H9 (cell line): ENCODE measurements around the gene ISG20. TPM values are rescaled to one million over a fixed set of nuclear protein-coding genes. Genes with fewer than 3 reads are reported as not detected.

ENCODE experiments used
- DNase-seq: peaks from one replicate; pipeline ENCODE4 v3.0.0-alpha.2; 2017
- H2AFZ ChIP-seq: one replicate; pipeline ENCODE4 v1.6.1; 2013; ENCODE audit warnings: mild to moderate bottlenecking, low read length, control low read depth, moderate library complexity
- H2AK5ac ChIP-seq: 2 replicates; pipeline ENCODE4 v1.6.1; 2013; ENCODE audit warnings: low read length, control low read depth, mixed read lengths; ENCODE audit not compliant: insufficient read length
- H2BK120ac ChIP-seq: one replicate; pipeline ENCODE4 v1.6.1; 2013; ENCODE audit warnings: low read depth, mild to moderate bottlenecking, low read length, control low read depth, inconsistent platforms; ENCODE audit not compliant: poor library complexity, severe bottlenecking
- H2BK12ac ChIP-seq: 2 replicates; pipeline ENCODE4 v1.6.1; 2013; ENCODE audit warnings: low read length, control low read depth, mixed read lengths, low read depth; ENCODE audit not compliant: insufficient read length
- H2BK15ac ChIP-seq: 2 replicates; pipeline ENCODE4 v1.6.1; 2013; ENCODE audit warnings: low read depth, low read length, control low read depth
- H2BK20ac ChIP-seq: one replicate; pipeline ENCODE4 v1.6.1; 2013; ENCODE audit warnings: low read depth, mild to moderate bottlenecking, low read length, control low read depth, inconsistent platforms; ENCODE audit not compliant: poor library complexity, severe bottlenecking
- H2BK5ac ChIP-seq: 2 replicates; pipeline ENCODE4 v1.6.1; 2013; ENCODE audit warnings: low read length, control low read depth, mixed read lengths; ENCODE audit not compliant: insufficient read length
- H3K14ac ChIP-seq: 2 replicates; pipeline ENCODE4 v1.6.1; 2013; ENCODE audit warnings: low read length, control low read depth; ENCODE audit not compliant: insufficient read depth
- H3K18ac ChIP-seq: 2 replicates; pipeline ENCODE4 v1.6.1; 2013; ENCODE audit warnings: low read depth, mild to moderate bottlenecking, mixed read lengths, low read length, control low read depth; ENCODE audit not compliant: insufficient read length
- H3K23ac ChIP-seq: 2 replicates; pipeline ENCODE4 v1.6.1; 2013; ENCODE audit warnings: low read length, control low read depth, mixed read lengths, low read depth; ENCODE audit not compliant: insufficient read length
- H3K23me2 ChIP-seq: 2 replicates; pipeline ENCODE4 v1.6.1; 2013; ENCODE audit warnings: low read depth, mild to moderate bottlenecking, mixed read lengths, low read length, control low read depth; ENCODE audit not compliant: insufficient read length, poor library complexity, severe bottlenecking
- H3K27ac ChIP-seq: 2 replicates; pipeline ENCODE4 v1.5.1; 2013; ENCODE audit warnings: low read length, control low read depth, mixed read lengths, low read depth; ENCODE audit not compliant: insufficient read length
- H3K27me3 ChIP-seq: 2 replicates; pipeline ENCODE4 v1.6.1; 2013; ENCODE audit warnings: low read length, control low read depth, inconsistent platforms; ENCODE audit not compliant: insufficient read depth
- H3K4ac ChIP-seq: 2 replicates; pipeline ENCODE4 v1.6.1; 2013; ENCODE audit warnings: low read depth, mild to moderate bottlenecking, control low read depth, inconsistent platforms, low read length, moderate library complexity
- H3K4me1 ChIP-seq: 2 replicates; pipeline ENCODE4 v1.6.1; 2013; ENCODE audit warnings: low read length, control low read depth, inconsistent platforms; ENCODE audit not compliant: insufficient read depth
- H3K4me2 ChIP-seq: 2 replicates; pipeline ENCODE4 v1.6.1; 2013; ENCODE audit warnings: low read length, control low read depth, mixed read lengths; ENCODE audit not compliant: insufficient read length, insufficient read depth
- H3K56ac ChIP-seq: 2 replicates; pipeline ENCODE4 v1.6.1; 2013; ENCODE audit warnings: low read depth, mild to moderate bottlenecking, mixed read lengths, low read length, control low read depth; ENCODE audit not compliant: insufficient read length
- H3K79me1 ChIP-seq: 2 replicates; pipeline ENCODE4 v1.6.1; 2013; ENCODE audit warnings: low read depth, mild to moderate bottlenecking, moderate library complexity, low read length, control low read depth, inconsistent platforms; ENCODE audit not compliant: insufficient read depth, poor library complexity, severe bottlenecking
- H3K79me2 ChIP-seq: 2 replicates; pipeline ENCODE4 v1.6.1; 2013; ENCODE audit warnings: low read length, control low read depth, inconsistent platforms; ENCODE audit not compliant: insufficient read depth
- H3K9ac ChIP-seq: 2 replicates; pipeline ENCODE4 v1.6.1; 2013; ENCODE audit warnings: low read length, control low read depth, mixed read lengths; ENCODE audit not compliant: insufficient read length; ENCODE audit errors: extremely low read depth
- H3K9me3 ChIP-seq: one replicate; pipeline ENCODE4 v1.6.1; 2013; ENCODE audit warnings: low read depth, low read length, inconsistent platforms; ENCODE audit not compliant: control insufficient read depth
- H3T11ph ChIP-seq: one replicate; pipeline ENCODE4 v1.6.1; 2013; ENCODE audit warnings: mild to moderate bottlenecking, low read length, control low read depth, inconsistent platforms
- H4K20me1 ChIP-seq: one replicate; pipeline ENCODE4 v1.6.1; 2013; ENCODE audit not compliant: control insufficient read depth, insufficient read length, insufficient read depth
- H4K5ac ChIP-seq: 2 replicates; pipeline ENCODE4 v1.6.1; 2013; ENCODE audit warnings: low read depth, mild to moderate bottlenecking, mixed read lengths, low read length, control low read depth; ENCODE audit not compliant: insufficient read length
- H4K8ac ChIP-seq: replicated peaks from 2 replicates; pipeline ENCODE4 v1.6.1; 2013; ENCODE audit warnings: low read length, control low read depth, mixed read lengths, low read depth; ENCODE audit not compliant: insufficient read length
- H4K91ac ChIP-seq: 2 replicates; pipeline ENCODE4 v1.6.1; 2013; ENCODE audit warnings: low read depth, mild to moderate bottlenecking, moderate library complexity, mixed read lengths, low read length, control low read depth; ENCODE audit not compliant: insufficient read length
- H3K27ac Mint-ChIP-seq, 3 experiments: 2 replicates in 2 of 3; 3 replicates in 1 of 3; pipeline ENCODE4 v1.8.0; 2020 to 2021; ENCODE audit warnings: mixed read lengths in 3 of 3, mild to moderate bottlenecking in 1 of 3, moderate library complexity in 1 of 3
- H3K27me3 Mint-ChIP-seq: 2 replicates; pipeline ENCODE4 v1.8.0; 2021; ENCODE audit warnings: low read depth, mild to moderate bottlenecking, moderate library complexity, mixed read lengths
- H3K36me3 Mint-ChIP-seq, 3 experiments: 2 replicates in 2 of 3; 3 replicates in 1 of 3; pipeline ENCODE4 v1.8.0; 2020 to 2021; ENCODE audit warnings: low read depth in 3 of 3, mixed read lengths in 3 of 3; ENCODE audit not compliant: insufficient read depth in 1 of 3
- H3K4me1 Mint-ChIP-seq, 2 experiments: 2 replicates each; pipeline ENCODE4 v1.8.0; 2020; ENCODE audit warnings: mixed read lengths in 2 of 2
- H3K4me3 Mint-ChIP-seq, 2 experiments: 2 replicates in 1 of 2; 3 replicates in 1 of 2; pipeline ENCODE4 v1.8.0; 2020 to 2021; ENCODE audit warnings: mild to moderate bottlenecking in 2 of 2, mixed read lengths in 2 of 2, moderate library complexity in 1 of 2
- H3K9me3 Mint-ChIP-seq, 2 experiments: 2 replicates in 1 of 2; 3 replicates in 1 of 2; pipeline ENCODE4 v1.8.0; 2020; ENCODE audit warnings: mild to moderate bottlenecking in 2 of 2, mixed read lengths in 2 of 2, moderate library complexity in 1 of 2
- WGBS: extraction: QIAGEN DNeasy Blood & Tissue Kit; methylation state at CpG from one replicate; pipeline ENCODE4 v1.1.7; 2013; ENCODE audit warnings: missing lambda C conversion rate, low lambda C conversion rate, mixed read lengths; ENCODE audit not compliant: insufficient read length; ENCODE audit errors: extremely low coverage; 5-methylcytosine and 5-hydroxymethylcytosine counted together
- total RNA-seq: library from RNA; stranded (reverse); gene quantifications from 2 replicates; pipeline ENCODE4 v1.2.1, GENCODE V29; 2021
- TF ChIP-seq, protein P1 (sequence below): fragments of 200-600 bp; sonication (generic); conservative IDR thresholded peaks from 3 replicates; pipeline ENCODE4 v1.8.0; 2021; ENCODE audit warnings: antibody characterized with exemption, mild to moderate bottlenecking

ISG20 gene
- total RNA-seq, 1 experiment from 2014 or later = 7.4 TPM

DNA sequence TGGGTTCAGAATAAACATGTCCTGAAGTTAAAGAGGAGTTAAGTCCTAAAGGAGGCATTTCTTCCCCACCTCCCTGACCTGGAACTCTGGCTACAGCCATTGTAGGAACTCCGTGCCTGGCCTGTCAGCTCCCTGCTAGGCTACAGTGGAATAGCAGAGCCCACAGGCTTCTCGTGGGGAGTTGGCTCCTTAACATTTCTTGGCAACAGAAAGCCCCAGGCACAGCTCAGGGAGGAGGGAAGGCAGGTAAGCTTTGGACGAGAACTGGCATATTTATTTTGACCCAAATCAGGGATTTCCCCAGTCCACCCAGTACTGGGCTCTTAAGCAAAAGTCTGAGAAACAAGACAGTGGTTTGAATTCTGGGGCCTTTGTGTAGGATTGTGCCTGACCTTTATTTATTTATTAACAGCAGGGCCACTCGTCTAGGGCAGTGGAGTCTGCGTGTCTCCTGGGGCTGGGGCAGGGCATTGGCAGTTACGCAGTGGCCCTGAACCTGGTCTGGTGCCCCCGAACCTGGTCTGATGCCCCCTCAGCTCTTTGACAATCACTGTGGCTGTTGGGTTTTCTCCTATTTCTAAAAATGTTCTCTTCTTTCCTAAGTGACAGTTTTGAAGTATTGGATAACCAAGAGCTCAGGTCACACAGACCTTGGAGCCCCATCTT is 7.9 kb upstream of the ISG20 start:
- Histone ChIP-seq H3K23ac (no peak overlapping the region), H3K79me2 (peaks cover 17% of the 10 kb centered on the region; the same call in 1 of the 2 replicates), H2BK12ac (no peak overlapping the region), H3K27ac (no peak overlapping the region), H3K9me3 (no peaks in the 10 kb centered on the region), H2BK120ac (no peak overlapping the region), H2AFZ (no peak overlapping the region), H4K8ac (no peak overlapping the region), H3K4me1 (peaks cover 2% of the 10 kb centered on the region; the same call in 1 of the 2 replicates), H3K4me2 (no peak overlapping the region), H3K56ac (no peak overlapping the region), H4K20me1 (peaks cover 5% of the 10 kb centered on the region), H4K5ac (no peak overlapping the region), H3K9ac (no peak overlapping the region), H2BK20ac (no peak overlapping the region), H2AK5ac (no peak overlapping the region), H3K18ac (no peak overlapping the region), H3K23me2 (no peaks in the 10 kb centered on the region), H4K91ac (no peak overlapping the region), H3K14ac (no peak overlapping the region), H3K79me1 (peaks cover 8% of the 10 kb centered on the region), H3K4ac (no peak overlapping the region), H3T11ph (no peak overlapping the region), H2BK5ac (no peak overlapping the region), H3K27me3 (no peaks in the 10 kb centered on the region), H2BK15ac (no peak overlapping the region)
- DNase-seq = no peak
- Mint-ChIP-seq H3K4me3 (no peak overlapping the region), H3K4me1 (peaks cover 10 to 17% of the 10 kb centered on the region in 2 experiments), H3K27me3 (no peaks in the 10 kb centered on the region), H3K9me3 (no peaks in the 10 kb centered on the region), H3K27ac (peak overlapping the region in 2 of 3 experiments; percentile 44 to 56; a peak in 2 of 7 replicates), H3K36me3 (peaks cover 47 to 90% (median 72%) of the 10 kb centered on the region in 3 experiments; a peak in 6 of 7 replicates)
- TF ChIP-seq, protein P1, sequence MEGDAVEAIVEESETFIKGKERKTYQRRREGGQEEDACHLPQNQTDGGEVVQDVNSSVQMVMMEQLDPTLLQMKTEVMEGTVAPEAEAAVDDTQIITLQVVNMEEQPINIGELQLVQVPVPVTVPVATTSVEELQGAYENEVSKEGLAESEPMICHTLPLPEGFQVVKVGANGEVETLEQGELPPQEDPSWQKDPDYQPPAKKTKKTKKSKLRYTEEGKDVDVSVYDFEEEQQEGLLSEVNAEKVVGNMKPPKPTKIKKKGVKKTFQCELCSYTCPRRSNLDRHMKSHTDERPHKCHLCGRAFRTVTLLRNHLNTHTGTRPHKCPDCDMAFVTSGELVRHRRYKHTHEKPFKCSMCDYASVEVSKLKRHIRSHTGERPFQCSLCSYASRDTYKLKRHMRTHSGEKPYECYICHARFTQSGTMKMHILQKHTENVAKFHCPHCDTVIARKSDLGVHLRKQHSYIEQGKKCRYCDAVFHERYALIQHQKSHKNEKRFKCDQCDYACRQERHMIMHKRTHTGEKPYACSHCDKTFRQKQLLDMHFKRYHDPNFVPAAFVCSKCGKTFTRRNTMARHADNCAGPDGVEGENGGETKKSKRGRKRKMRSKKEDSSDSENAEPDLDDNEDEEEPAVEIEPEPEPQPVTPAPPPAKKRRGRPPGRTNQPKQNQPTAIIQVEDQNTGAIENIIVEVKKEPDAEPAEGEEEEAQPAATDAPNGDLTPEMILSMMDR = no peak
- WGBS = no CpG with 5 or more reads among the region's 7 CpGs
